ENCODE data around the gene GPC5.

GPC5 gene

DNA sequence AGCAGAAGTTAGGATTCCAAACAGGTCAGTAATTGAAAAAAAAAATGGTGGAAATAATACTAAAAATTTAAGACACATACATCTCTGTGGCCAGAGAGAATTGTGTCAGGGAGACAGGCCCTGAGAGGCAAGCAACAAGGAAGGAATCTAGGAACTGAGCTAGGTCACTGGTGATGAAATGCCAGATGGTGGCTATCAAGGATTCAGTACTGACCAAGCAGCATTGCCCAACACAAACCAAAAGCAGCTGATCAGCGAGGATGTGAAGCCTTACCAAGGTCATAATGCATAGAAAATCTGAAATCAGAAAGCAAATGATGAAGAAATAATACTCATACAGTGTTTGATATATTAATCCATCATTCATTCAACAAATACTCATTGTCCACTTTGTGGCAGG is 905.0 kb downstream of the GPC5 start:
- DNase-seq = no peak

DNA sequence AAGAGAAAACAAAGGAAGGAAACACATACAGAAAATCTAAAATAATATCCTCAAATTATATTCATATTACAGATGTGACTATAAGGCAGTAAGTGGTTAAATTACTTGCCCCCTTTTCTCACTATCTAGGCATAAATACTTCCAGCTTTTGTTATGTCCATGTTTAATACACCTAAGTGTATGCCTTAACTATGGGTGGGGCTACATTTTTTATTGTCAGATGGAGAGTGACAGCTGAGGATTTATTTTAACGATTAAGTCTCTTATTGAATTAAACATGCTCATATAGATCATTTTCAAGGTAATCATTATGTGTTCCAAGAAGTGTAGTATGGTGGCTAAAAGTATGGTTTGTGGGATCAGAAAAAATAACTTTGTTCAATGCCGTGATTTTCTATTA is 909.3 kb downstream of the GPC5 start:
- DNase-seq = no peak

GRCh38 chr13:92312823-92313222 is 914.4 kb downstream of the GPC5 start:
- DNase-seq = no peak

GRCh38 chr13:92313382-92313781 is 915.0 kb downstream of the GPC5 start:
- no peak for DNase-seq

- DNase-seq = no peak
Observed at GRCh38 chr13:92315265-92315664, 916.8 kb downstream of the GPC5 start.

DNA sequence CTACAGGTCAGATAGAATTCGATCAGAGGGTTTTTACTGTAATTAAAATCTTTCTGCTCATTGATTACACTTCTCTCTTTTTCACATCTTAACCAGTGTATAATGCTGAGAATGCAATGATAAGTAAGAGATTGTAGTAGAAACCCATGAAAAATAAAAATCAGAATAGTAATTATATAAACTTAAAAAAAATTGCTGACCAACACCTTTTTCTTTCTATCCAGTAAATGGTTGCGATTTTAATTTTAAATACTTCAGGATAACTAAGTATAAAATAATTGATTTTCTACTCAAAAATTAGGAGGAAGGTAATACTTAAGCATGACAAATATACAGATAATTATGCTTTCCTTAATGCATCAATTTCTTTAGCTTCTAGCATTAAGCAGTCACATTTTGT is 917.6 kb downstream of the GPC5 start:
- no peak for DNase-seq

GRCh38 chr13:92317066-92317465 is 918.6 kb downstream of the GPC5 start:
- DNase-seq = no peak

DNA sequence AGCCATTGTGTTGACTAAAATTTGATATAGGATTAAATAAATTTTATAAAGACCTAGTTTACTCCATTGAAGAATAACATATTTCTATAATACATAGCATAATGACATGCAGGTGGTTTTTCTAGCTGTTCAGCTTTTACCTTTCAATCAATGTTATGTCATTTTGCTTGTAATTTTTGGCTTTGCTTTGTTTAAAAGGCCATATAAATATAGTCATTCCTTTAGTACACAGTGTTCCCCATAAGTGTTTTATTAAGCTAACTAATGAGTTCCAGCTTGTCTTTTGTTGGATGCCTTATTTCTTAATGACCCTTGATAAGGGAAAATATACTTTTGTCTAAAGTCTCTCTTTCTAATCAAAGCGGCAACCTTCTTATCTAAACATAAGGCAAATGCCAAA is 921.9 kb downstream of the GPC5 start:
- DNase-seq = no peak

- DNase-seq = no peak
Observed at GRCh38 chr13:92321174-92321573, 922.8 kb downstream of the GPC5 start.

DNA sequence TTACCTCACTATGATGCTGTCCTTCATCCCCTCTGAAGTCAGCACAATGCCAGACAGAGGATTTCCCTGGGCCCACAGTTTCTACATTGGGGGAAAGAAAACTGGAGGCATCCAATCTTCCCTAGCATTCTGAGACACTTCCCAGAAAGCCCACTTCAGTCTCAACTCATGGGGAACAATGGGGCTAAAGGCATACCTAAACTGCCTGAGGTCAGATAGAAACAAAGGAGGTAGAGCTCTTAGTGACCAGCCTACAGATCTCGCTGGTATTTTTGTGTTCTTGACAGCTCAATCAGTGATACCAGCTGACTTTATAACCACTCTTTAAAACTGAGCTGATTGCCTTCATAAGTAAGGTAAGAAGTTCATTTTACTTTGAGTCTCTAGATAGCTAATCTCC is 947.2 kb downstream of the GPC5 start:
- DNase-seq = no peak

DNA sequence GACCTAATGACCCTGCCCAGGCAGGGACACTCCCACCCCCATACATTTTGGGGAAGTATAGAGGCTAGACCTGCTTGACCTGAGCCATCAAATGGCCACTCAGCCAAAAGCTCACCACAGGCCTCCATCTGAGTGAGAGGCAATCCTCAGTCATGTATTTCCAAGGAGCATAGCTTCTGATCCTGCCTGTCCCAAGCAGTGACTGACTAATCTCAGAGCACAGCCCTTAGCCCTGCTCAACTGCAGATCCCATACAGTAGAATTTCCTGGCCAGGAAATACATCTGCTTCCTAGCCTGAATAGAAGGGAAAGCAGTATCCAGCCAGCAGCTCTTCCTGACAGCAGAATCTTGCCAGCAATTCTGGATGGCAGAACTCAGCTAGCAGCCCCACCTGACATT is 947.6 kb downstream of the GPC5 start:
- DNase-seq = no peak

- no peak for DNase-seq
Observed at GRCh38 chr13:92354583-92354982, 956.2 kb downstream of the GPC5 start.

DNA sequence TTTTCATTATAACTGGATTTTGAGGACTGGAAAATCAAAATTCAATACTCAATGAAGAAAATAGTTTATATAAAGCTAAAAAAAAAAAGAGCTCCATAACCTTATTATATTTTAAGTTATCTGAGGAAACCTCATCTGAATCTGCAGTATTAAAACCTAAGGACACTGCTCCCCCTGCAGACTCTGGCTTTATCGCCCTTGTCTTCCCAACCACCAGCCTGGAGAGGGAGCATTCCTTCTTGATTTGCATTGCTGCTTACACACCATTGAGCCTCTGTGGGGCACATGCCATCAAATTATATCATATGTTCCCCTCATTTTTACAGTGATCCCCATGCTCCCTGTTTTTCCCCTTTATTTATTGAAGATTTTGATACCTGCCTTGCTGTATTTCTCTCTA is 956.8 kb downstream of the GPC5 start:
- DNase-seq = peak in 1 of 2 experiments; percentile 24

GRCh38 chr13:92362717-92363116 is 964.3 kb downstream of the GPC5 start:
- no peak for DNase-seq

DNA sequence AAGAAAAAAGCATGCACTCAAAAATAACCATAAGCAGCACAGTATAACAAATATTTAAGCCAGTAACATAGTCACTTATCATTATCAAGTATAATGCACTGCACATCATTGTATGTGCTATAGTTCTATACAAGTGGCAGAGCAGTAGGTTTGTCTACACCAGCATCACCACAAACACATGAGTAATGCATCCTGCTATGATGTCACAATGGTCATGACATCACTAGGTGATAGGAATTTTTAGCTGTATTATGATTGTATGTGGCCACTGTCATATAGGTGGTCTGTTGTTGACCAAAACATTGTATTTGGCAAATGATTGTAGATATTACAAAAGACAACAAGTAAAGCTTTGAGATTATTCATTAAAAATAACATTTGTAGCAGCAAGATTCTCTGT is 967.5 kb downstream of the GPC5 start:
- no peak for DNase-seq

GRCh38 chr13:92377396-92377795 is 979.0 kb downstream of the GPC5 start:
- no peak for DNase-seq

GRCh38 chr13:92379371-92379770 is 981.0 kb downstream of the GPC5 start:
- DNase-seq = no peak

DNA sequence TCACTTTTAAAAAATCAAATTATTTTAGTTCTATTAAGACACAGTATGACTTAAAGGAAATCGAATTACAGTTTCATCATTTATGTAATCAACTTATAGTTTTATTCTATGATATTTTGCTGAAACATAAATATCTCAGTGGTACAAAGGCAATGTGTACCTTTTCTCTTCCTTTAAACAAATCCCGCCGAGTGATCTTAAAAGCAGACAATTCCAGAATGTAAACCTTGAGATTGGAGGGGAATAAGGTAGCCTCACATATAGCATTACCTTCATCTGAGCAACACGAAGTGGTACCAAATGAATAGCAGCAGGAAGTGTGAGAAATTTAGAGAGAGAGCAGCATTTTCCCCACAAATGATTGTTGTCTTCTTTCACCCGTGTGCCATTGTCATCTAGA is 986.0 kb downstream of the GPC5 start:
- DNase-seq = no peak

- DNase-seq = no peak
Observed at GRCh38 chr13:92387245-92387644, 988.8 kb downstream of the GPC5 start.

DNA sequence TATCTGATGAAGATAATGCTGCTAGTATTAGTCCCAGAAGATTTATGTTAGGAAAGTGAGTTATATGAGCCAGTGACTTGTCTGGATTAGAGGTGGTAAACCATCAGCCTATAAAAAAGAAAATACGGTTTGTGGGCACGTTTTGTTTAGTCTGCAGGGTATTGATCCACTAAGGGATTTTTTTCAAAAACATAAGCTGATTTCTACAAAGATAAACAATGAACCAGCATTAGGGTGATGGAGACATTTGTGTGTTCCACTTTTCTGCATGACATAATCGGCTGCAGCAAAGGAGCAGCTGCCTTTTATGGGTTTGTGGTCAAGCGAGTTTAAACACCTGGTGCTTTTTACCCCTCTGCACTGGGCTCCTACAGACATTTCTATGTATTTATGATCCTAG is 991.8 kb downstream of the GPC5 start:
- DNase-seq = no peak

DNA sequence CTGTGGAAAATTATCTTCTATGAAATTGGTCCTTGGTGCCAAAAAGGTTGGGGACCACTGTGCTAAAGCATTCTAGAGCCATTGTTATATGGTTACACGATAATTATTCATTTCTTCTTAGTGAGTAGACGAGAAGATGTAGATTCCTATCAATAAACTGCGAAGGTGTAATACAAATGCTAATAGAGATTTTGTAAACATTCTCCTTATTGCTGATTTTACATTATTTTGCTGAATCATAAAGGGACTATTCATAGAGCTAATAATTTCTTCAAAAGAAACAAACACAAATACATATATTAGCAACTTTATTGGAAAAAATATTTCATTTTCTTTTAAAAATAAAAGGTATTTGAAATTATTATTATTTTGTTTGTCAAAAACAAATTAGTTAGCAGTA is 1005.2 kb downstream of the GPC5 start:
- no peak for DNase-seq

- DNase-seq = no peak
Observed at GRCh38 chr13:92407858-92408257, 1009.4 kb downstream of the GPC5 start.

GRCh38 chr13:92412481-92412880 is 1014.1 kb downstream of the GPC5 start:
- no peak for DNase-seq

- no peak for DNase-seq
Observed at GRCh38 chr13:92412996-92413395, 1014.6 kb downstream of the GPC5 start.

DNA sequence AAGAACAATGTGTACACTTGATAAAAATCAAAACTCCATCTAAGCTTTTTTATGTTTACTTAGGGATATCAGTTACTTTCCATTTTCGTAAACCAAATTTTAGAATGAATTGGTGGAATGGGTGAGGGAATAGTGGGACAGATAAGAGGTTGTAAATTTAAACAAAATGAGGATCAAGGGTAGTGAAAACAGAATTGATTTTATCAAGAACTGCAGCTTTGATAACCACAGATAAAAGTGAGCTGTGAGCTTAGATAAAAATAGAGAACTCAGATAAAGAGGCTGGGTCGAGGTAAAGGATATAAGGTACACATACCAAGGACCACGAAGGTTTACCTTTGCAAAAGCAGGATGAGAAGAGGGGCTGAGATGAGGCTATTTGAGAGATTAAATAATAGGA is 1015.0 kb downstream of the GPC5 start:
- DNase-seq = no peak

DNA sequence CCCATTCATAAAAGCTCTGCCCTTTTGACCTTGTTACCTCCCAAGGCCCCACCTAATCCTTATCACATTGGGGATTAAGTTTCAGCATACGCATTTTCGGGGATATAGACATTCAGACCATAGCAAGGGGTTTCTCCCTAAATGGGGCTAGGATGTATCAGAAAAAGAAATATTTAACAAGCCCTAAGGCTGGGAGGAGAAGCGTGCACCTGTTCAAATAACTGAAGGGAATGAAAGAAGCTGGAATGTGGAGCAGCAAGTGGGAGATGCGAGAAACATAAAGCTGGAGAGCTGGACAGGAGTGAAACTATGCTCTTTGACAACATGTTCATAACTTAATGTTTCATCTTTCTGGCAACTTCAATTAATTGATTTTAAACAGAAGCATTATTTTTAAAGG is 1016.4 kb downstream of the GPC5 start:
- DNase-seq = no peak

Measured in SW 1271 (cell line).